HUES48 (cell line): ENCODE data around the gene RIMBP2.

ENCODE experiments used
- H3K27ac ChIP-seq: one replicate; pipeline ENCODE4 v1.7.0; 2013; ENCODE audit warnings: low read depth, low read length, inconsistent platforms
- H3K27me3 ChIP-seq: 2 replicates; pipeline ENCODE4 v1.6.1; 2013; ENCODE audit warnings: mild to moderate bottlenecking, low read length; ENCODE audit not compliant: control insufficient read depth, insufficient read depth
- H3K36me3 ChIP-seq: 2 replicates; pipeline ENCODE4 v1.6.1; 2013; ENCODE audit warnings: low read length; ENCODE audit not compliant: control insufficient read depth, insufficient read depth
- H3K4me1 ChIP-seq: 2 replicates; pipeline ENCODE4 v1.6.1; 2013; ENCODE audit warnings: mild to moderate bottlenecking, low read length; ENCODE audit not compliant: control insufficient read depth, insufficient read depth
- H3K4me3 ChIP-seq: 2 replicates; pipeline ENCODE4 v1.5.1; 2013; ENCODE audit warnings: mild to moderate bottlenecking, low read depth, low read length
- H3K9ac ChIP-seq: 2 replicates; pipeline ENCODE4 v1.6.1; 2013; ENCODE audit warnings: mild to moderate bottlenecking, low read depth, low read length, moderate library complexity
- H3K9me3 ChIP-seq: 2 replicates; pipeline ENCODE4 v1.6.1; 2013; ENCODE audit warnings: low read length; ENCODE audit not compliant: control insufficient read depth, insufficient read depth

Gene RIMBP2

GRCh38 chr12:130459916-130460315 lies 256.2 kb downstream of the RIMBP2 start:
- Histone ChIP-seq H3K36me3 (no peaks in the 10 kb centered on the region), H3K27ac (no peak overlapping the region), H3K9ac (no peak overlapping the region), H3K4me3 (no peak overlapping the region), H3K4me1 (no peaks in the 10 kb centered on the region), H3K27me3 (no peaks in the 10 kb centered on the region), H3K9me3 (no peaks in the 10 kb centered on the region)

GRCh38 chr12:130458341-130458740 lies 257.8 kb downstream of the RIMBP2 start:
- Histone ChIP-seq H3K27me3 (no peaks in the 10 kb centered on the region), H3K27ac (no peak overlapping the region), H3K9me3 (no peaks in the 10 kb centered on the region), H3K4me3 (no peak overlapping the region), H3K36me3 (no peaks in the 10 kb centered on the region), H3K9ac (no peak overlapping the region), H3K4me1 (no peaks in the 10 kb centered on the region)

GRCh38 chr12:130457215-130457614 lies 258.9 kb downstream of the RIMBP2 start:
- no peaks in the 10 kb centered on the region for H3K9me3 ChIP-seq
- H3K27me3 ChIP-seq, result no peaks in the 10 kb centered on the region
- no peaks in the 10 kb centered on the region for H3K4me1 ChIP-seq
- H3K4me3 ChIP-seq, result no peak overlapping the region
- H3K9ac ChIP-seq, result no peak overlapping the region
- H3K36me3 ChIP-seq, result no peaks in the 10 kb centered on the region
- H3K27ac ChIP-seq, result no peak overlapping the region

GRCh38 chr12:130456375-130457199 lies 259.5 kb downstream of the RIMBP2 start:
- Histone ChIP-seq H3K4me1 (no peaks in the 10 kb centered on the region), H3K27me3 (no peaks in the 10 kb centered on the region), H3K36me3 (no peaks in the 10 kb centered on the region), H3K27ac (no peak overlapping the region), H3K9ac (no peak overlapping the region), H3K9me3 (no peaks in the 10 kb centered on the region), H3K4me3 (no peak overlapping the region)

- H3K4me3 ChIP-seq, result no peak overlapping the region
- no peak overlapping the region for H3K27ac ChIP-seq
- H3K9ac ChIP-seq, result no peak overlapping the region
- no peaks in the 10 kb centered on the region for H3K36me3 ChIP-seq
- H3K27me3 ChIP-seq, result no peaks in the 10 kb centered on the region
- no peaks in the 10 kb centered on the region for H3K4me1 ChIP-seq
- H3K9me3 ChIP-seq, result no peaks in the 10 kb centered on the region
Observed at GRCh38 chr12:130455161-130455560, 260.9 kb downstream of the RIMBP2 start.

GRCh38 chr12:130454296-130454695 lies 261.8 kb downstream of the RIMBP2 start:
- no peak overlapping the region for H3K4me3 ChIP-seq
- no peaks in the 10 kb centered on the region for H3K36me3 ChIP-seq
- no peaks in the 10 kb centered on the region for H3K4me1 ChIP-seq
- H3K27me3 ChIP-seq, result no peaks in the 10 kb centered on the region
- no peak overlapping the region for H3K9ac ChIP-seq
- H3K27ac ChIP-seq, result no peak overlapping the region
- H3K9me3 ChIP-seq, result no peaks in the 10 kb centered on the region

- Histone ChIP-seq H3K4me3 (no peak overlapping the region), H3K9ac (no peak overlapping the region), H3K36me3 (no peaks in the 10 kb centered on the region), H3K27me3 (no peaks in the 10 kb centered on the region), H3K27ac (no peak overlapping the region), H3K4me1 (no peaks in the 10 kb centered on the region), H3K9me3 (no peaks in the 10 kb centered on the region)
Observed at GRCh38 chr12:130452546-130452945, 263.6 kb downstream of the RIMBP2 start.

GRCh38 chr12:130451001-130451930 lies 264.8 kb downstream of the RIMBP2 start:
- no peak overlapping the region for H3K9ac ChIP-seq
- no peaks in the 10 kb centered on the region for H3K36me3 ChIP-seq
- no peaks in the 10 kb centered on the region for H3K4me1 ChIP-seq
- H3K27ac ChIP-seq, result no peak overlapping the region
- H3K9me3 ChIP-seq, result no peaks in the 10 kb centered on the region
- no peak overlapping the region for H3K4me3 ChIP-seq
- no peaks in the 10 kb centered on the region for H3K27me3 ChIP-seq

GRCh38 chr12:130449291-130449690 lies 266.8 kb downstream of the RIMBP2 start:
- Histone ChIP-seq H3K9me3 (no peaks in the 10 kb centered on the region), H3K27me3 (no peaks in the 10 kb centered on the region), H3K4me1 (no peaks in the 10 kb centered on the region), H3K36me3 (no peaks in the 10 kb centered on the region), H3K4me3 (no peak overlapping the region), H3K9ac (no peak overlapping the region), H3K27ac (no peak overlapping the region)

GRCh38 chr12:130448044-130448821 lies 267.9 kb downstream of the RIMBP2 start:
- no peak overlapping the region for H3K27ac ChIP-seq
- H3K4me1 ChIP-seq, result no peaks in the 10 kb centered on the region
- no peaks in the 10 kb centered on the region for H3K9me3 ChIP-seq
- H3K9ac ChIP-seq, result no peak overlapping the region
- no peak overlapping the region for H3K4me3 ChIP-seq
- H3K36me3 ChIP-seq, result no peaks in the 10 kb centered on the region
- no peaks in the 10 kb centered on the region for H3K27me3 ChIP-seq
